GM21737 (cell line): Measurements from ENCODE around the gene XPO1.

Source experiments
- ATAC-seq: cut with Tn5 transposase; IDR thresholded peaks from one replicate; pipeline ENCODE4 v1.9.1; 2021; ENCODE audit warnings: mild to moderate bottlenecking, moderate library complexity; ENCODE audit not compliant: unreplicated experiment

Gene XPO1

DNA sequence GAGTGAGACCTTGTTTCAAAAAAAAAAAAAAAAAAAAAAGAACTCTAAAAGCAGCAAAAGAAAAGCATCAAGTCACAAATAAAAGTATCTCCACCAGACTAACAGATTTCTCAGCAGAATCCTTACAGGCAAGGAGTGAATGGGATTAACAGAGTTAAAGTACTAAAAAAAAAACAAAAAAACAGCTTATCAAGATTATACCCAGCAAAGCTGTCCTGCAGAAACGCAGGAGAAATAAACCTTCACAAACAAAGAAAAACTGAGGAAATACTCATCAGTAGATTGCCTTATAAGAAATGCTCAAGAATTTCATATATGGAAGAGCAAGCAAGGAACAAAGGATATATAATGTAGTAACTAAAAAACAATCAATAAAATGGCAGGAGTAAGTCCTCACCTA is 102.9 kb downstream of the XPO1 start:
- ATAC-seq = no peak

- ATAC-seq = no peak
Observed at GRCh38 chr2:61434314-61434713, 103.8 kb downstream of the XPO1 start.

- no peak for ATAC-seq
Observed at GRCh38 chr2:61433606-61434005, 104.5 kb downstream of the XPO1 start.

GRCh38 chr2:61432990-61433389 is 105.2 kb downstream of the XPO1 start:
- no peak for ATAC-seq

- no peak for ATAC-seq
Observed at GRCh38 chr2:61431345-61431744, 106.8 kb downstream of the XPO1 start.
